ENCODE results near the gene ELMOD2.

The ELMOD2 gene

GRCh38 chr4:140603286-140603685 is 79.3 kb downstream of the ELMOD2 start:
- in situ Hi-C loops (cut with HindIII; ENCODE audit: low pct_unique_long_range_greater_than_20kb, low sequenced_read_pairs), result no loop called here
- DNase-seq (ENCODE audit: low read depth in 1 of 2, low spot score in 1 of 2), result no peak
- TF ChIP-seq JUND (IDR thresholded peaks at IDR 0.05; ENCODE audit: low read depth), result no peak
